GM18526 (cell line): ENCODE data around the gene AMH.

Source experiments
- POLR2A ChIP-seq: IDR thresholded peaks from 3 replicates; pipeline ENCODE4 v1.6.1; 2011; ENCODE audit not compliant: insufficient read length; ENCODE audit errors: extremely low read depth

The AMH gene

GRCh38 chr19:2229103-2230032 lies 19.8 kb upstream of the AMH start:
- no peak for TF ChIP-seq POLR2A

GRCh38 chr19:2230033-2230531 lies 19.0 kb upstream of the AMH start:
- TF ChIP-seq POLR2A, result no peak

- TF ChIP-seq POLR2A, result no peak
These were observed 18.2 kb upstream of the AMH start for GRCh38 chr19:2230807-2231533.

- peak; percentile 28 for TF ChIP-seq POLR2A
These were observed 17.4 kb upstream of the AMH start for GRCh38 chr19:2231621-2232221.

- TF ChIP-seq POLR2A, result no peak
These were observed 16.6 kb upstream of the AMH start for GRCh38 chr19:2232286-2233151.

GRCh38 chr19:2233601-2234280 lies 15.4 kb upstream of the AMH start:
- no peak for TF ChIP-seq POLR2A

GRCh38 chr19:2234996-2235380 lies 14.1 kb upstream of the AMH start:
- no peak for TF ChIP-seq POLR2A

GRCh38 chr19:2235381-2236063 lies 13.6 kb upstream of the AMH start:
- no peak for TF ChIP-seq POLR2A

- peak; percentile 72 for TF ChIP-seq POLR2A
These were observed 13.1 kb upstream of the AMH start for GRCh38 chr19:2236064-2236313.

GRCh38 chr19:2236314-2237050 lies 12.6 kb upstream of the AMH start, which contains the start of the genes PLEKHJ1 and SF3A2:
PLEKHJ1 (minus strand) TSS chr19:2236329; CDS start chr19:2236248, 81 bp downstream.
SF3A2 (plus strand) TSS chr19:2236824; CDS start chr19:2243419, 6,595 bp downstream.
- peak; percentile 81 for TF ChIP-seq POLR2A

GRCh38 chr19:2237051-2237868 lies 11.9 kb upstream of the AMH start:
- TF ChIP-seq POLR2A, result no peak

- TF ChIP-seq POLR2A, result no peak
These were observed 11.3 kb upstream of the AMH start for GRCh38 chr19:2237869-2238153.

GRCh38 chr19:2239173-2239572 lies 9.9 kb upstream of the AMH start:
- TF ChIP-seq POLR2A, result no peak
